NCI-H187 treated with DMSO at 0.1 percent for 48 hours (cell line): ENCODE data around the gene CDKL2.
"Not testable (repeated sequence)": the region's sequence is repeated elsewhere in the genome, so short reads cannot be mapped to it uniquely, and the experiment has no call there.

Source experiments
- DNase-seq: peaks from one replicate; lab custom pipeline; 2025; lab: John Stamatoyannopoulos, UW

The CDKL2 gene

DNA sequence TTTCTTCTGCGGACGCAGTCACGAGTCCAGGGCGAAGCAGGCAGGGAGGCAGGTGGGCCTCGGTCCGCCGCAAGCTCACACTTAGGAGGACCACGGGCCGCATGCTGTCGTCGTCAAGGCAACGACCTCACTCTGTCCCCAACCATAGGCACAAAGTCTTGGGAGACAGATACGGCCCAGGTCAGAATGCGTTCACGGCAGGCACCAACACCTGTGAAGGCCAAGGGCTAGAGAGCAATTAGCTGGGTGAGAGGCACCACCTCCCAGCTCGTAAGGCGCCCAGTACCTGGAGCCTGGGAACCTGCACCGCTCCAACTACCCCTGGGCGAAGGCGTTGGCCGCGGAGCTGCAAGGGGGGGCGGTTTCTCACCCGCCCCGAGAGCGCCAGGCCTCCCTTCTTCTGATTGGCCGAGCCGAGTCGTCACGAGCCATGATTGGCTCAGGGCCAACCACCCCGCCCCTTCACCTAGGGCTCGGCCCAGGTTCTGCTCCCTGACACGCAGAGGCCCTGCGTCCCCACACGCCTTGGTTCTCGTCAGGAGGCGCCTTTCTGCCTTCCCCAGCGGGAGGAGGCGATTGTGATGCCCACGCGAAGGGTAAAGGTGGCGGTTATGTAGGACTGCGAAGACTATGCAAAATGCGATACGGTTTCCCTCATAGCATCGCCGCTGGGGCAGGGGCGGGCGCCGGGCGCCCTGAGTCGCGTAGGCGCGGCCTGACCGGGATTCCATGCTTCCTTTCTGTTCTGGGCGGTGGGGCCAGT lies at the start of gene CDKL2:
Gene CDKL2, minus strand, starts transcription at position 355 of the 763 bp plus-strand sequence. CDS start 4,540 bp downstream, outside the sequence.
- DNase-seq: peak; percentile 83

DNA sequence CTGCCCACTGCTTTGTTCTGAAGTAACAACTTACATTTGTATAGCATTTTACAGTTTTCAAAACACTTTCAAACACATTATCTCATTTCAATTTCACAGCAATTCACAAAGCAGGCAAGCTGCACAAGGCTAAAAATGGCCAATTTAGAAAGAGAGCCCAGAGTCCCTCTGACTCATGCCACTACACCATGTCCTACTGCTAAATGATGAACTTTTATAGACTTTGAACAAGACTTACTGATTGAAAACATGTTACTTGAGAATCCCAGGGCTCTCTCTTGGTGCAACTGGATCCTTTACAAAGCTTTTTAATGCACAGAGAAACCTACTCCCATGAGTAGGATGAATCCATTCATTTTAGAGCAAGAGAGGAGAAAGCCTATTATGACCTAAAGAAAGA lies 48.6 kb upstream of the CDKL2 start:
- no peak for DNase-seq

DNA sequence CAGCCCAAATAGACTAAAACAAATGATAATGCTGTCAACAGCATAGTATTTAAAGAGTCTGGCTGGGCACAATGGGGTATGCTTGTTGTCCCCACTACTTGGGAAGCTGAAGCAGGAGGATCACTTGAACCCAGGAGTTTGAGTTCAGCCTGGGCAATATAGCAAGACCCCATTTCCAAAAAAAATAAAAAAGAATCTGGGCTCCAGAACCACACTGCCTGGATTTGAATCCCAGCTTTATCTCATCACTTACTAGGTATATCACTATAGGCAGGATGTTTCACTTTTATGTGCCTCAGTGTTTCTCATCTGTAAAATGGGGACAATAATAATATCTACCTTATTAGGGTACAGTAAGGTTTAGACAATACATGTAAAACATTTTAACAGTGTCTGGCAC lies 48.1 kb upstream of the CDKL2 start:
- no peak for DNase-seq

GRCh38 chr4:75675004-75675531 lies 44.7 kb upstream of the CDKL2 start:
- DNase-seq: no peak

DNA sequence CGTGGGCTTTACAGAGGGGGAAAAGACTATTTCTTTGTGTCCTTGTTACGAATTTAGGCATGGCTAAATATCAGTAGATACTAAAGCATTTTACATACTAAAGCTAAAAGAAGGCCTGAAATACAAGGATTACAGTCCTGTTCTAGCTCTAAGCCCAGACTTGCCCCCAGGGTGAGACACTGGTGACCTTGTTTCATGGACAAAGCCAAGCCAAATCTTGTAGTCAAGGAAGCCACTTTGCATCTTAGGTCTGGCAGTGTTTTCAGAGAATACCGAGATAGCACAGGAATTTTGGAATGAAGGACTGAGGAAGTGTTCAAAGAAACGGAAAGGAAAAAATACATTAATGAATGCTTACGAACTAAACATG lies 43.6 kb upstream of the CDKL2 start:
- DNase-seq: no peak

GRCh38 chr4:75673027-75673958 lies 43.0 kb upstream of the CDKL2 start, which contains the start of gene G3BP2:
G3BP2 (minus strand) TSS chr4:75673411; CDS start chr4:75662025, 11,386 bp downstream.
- DNase-seq: peak; percentile 95

DNA sequence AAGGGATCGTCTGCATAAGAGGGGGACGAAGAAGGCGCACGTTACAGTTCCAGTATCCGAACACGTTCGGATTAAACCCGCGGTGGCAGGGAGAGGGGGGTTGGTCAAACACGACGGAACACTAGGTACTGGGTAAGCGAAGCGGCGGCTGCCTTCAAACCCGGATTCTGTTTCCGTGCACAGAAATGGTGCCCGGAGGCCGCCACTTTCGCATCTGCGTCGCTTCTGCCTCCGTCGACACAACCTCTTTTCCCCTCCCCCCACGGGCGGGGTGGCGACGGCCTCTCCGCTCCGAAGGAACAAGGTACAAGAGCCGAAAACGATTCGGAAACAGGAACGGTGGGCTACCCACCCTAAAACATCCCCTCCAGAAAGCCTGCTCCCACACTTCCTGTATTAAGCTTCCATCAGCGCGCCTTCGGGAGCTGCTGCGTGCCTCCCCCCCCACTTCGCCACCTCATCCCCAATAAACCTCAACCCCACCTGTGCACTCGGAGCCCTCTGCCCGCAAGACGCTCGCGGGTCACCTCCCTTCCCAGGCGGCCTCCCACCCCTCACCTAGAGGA lies 42.2 kb upstream of the CDKL2 start:
- DNase-seq: no peak

DNA sequence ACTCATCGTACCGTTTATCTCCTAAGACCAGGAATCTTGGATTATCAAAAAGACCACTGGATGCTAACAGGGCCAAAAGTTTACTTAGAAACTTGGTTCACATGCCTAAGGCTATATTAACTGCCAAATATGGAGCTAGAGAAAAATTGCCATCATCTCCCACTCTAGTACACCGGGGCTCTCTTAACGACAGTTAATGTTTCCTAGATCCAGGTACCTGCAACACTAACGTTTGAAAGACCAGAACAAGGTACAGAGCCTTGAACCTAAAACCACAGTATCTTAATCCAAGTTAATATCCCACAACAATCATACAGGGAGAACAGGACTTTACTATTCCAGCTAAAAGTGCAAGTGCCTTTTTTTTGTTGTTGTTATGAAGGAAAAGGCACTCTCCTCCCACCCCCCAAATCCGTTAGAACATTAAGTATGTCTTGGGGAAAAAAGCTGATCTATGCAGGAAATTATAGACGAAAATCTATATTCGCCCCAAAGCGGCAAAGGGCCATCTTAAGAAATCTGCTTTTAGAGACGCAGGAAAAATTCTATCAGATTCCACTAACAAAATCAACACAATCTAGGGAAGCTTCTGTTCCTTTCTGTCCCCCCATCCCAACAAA lies 41.6 kb upstream of the CDKL2 start:
- DNase-seq: no peak

DNA sequence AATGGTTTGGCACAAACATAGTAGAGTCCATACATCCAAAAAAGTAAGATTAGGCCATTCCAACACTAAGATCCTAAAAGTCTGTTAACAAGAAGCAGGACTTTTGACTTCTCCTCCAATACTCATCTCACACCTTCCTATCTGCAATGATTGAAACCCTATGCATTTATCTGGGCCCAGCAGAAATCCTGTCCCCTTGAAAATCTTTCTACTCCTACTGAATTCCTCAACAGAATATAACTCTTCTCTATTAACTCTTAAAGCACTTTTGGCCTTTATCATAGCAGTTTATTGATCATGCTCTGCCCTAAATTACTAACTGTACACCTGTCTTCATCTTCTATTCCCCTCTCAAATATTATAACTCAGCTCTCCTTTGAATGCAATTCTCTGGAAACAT lies 38.3 kb upstream of the CDKL2 start:
- no peak for DNase-seq

DNA sequence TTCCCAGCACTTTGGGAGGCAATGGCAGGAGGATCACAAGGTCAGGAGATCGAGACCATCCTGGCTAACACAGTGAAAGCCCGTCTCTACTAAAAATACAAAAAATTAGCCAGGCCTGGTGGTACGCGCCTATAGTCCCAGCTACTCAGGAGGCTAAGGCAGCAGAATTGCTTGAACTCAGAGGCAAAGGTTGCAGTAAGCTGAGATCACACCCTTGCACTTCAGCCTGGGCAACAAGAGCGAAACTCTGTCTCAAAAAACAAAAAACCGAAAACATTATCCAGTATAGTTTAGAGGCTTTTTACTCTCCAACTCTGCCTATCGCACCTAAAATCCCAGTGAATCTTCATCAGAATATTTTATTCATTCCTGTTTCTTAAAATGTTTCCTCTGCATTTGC lies 37.3 kb upstream of the CDKL2 start:
- DNase-seq: not testable (repeated sequence)

DNA sequence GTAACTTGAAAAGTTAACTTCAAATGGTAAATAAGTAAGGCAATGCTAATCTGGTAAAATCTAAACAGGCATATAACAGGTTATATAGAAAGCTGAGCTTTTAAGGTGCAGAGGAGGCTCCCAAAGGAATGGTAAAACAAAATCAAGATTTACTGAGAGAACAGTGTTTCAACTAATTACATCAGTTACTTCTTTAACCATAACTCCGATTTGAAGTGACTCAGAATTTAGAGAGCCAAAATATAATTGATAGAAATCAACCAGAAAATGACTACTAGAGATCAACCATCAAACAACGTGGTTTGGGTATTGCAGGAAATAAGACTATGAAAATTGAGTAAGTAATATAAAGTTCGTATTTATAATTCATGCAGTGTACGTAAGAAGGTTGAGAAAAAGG lies 36.0 kb upstream of the CDKL2 start:
- no peak for DNase-seq

GRCh38 chr4:75664604-75665003 lies 34.3 kb upstream of the CDKL2 start:
- not testable (repeated sequence) for DNase-seq

DNA sequence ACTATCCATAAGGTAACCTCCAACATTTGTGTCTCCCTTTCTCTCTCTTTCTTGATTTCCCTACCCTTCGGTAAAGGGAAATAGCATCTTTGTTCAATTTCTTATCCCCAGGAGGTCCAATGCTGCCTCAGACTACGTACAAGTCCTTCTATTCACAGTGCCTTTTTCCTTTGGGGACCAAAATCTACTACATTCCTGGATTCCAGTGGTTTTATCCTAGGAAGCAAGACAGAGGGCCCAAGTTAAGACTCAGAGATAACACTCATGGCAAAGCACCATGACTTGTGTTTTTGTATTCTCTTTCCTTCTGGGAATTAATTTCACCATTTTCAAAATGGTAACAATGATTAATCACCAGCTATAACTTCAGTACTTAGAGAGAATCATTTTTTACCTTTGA lies 32.3 kb upstream of the CDKL2 start:
- no peak for DNase-seq

- no peak for DNase-seq
These were observed 30.2 kb upstream of the CDKL2 start for GRCh38 chr4:75660491-75660890.

DNA sequence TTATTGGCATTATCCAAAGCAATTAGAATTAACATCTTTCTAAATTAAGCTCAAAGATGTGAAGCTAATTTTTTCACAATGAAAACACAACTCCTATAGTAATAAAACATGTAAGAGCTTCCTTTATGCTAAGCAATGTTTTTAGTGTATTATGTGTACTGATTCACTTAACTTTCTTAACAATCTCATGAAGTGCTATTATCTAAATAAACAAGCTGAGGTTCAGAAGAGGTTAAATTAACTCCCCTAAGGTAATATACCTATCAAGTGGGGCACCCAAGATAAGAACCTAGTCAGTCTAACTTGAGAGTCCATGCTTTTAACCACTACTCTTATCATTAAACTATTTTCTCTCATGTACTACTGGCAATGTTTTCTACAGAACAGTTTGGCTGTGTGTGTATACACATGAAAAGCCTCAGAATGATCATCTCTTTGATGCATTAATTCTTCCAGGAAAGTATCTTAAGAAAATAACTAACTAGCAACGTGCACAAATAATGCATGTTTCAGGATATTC lies 29.2 kb upstream of the CDKL2 start:
- no peak for DNase-seq

GRCh38 chr4:75658876-75659275 lies 28.5 kb upstream of the CDKL2 start:
- no peak for DNase-seq

DNA sequence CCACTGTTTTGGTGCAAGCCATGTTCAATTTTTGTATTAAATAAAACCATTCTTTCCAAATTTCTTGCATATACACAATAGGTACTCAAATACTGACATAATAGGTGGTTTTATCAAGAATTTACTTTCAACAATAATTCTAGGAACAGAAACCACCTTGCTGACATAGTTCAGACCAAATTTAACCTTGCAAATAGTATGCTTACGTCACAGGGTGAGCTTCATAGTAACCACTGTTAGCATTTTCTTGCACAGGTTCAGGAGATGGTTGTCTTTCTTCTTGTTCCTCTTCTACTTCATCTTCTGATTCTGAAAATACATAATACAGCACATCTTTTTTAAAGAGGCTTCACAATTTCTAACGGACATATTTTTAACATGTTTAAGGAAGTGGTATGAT lies 25.2 kb upstream of the CDKL2 start:
- DNase-seq: no peak

DNA sequence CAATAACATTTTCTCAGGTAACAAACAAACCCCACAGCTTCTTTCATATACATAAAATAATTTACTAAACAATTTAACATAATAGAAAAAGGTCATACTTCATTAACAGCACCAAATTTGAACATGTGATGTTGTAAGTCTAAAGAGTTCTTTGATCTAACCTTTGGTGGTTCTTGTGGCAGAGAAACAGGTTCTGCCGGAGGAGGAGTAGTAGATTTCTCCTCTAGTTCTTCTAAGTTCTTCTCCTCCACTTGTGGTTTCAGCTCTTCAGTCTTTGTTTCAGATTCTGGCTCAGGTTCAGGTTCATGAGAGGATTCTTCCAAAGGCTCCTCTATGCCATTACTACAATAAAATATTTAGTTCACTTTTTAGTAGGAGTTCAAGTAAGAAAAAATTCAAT lies 24.6 kb upstream of the CDKL2 start:
- no peak for DNase-seq

DNA sequence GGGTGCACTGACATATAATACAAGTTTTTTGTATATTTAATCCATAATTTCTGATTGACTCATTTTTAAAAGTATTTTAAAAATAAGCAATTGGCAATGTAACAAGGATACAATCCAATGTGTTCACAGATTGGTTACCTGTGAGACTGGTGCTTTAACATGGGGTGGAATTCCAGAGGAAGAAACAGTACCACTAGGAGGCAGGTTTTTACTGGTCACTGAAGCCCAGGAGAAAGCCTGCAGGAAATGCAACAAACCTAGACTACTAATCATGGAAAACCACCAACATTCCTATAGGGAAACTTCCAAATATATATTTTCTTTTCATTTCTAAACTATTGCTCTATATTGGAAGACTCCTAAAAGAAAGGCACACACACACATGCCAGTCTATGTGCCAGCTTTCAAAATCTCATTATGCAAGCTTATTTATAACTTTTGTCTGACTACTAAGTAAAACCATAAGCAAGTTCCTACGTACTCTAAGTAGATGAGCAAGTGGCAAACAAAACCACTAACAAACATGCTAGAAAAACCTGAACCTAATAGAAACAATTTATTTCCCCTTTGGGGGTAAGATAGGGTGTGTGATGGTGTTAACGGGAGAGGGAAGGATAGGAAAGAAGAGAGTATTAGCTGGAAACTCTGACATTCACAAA lies 23.6 kb upstream of the CDKL2 start:
- no peak for DNase-seq

DNA sequence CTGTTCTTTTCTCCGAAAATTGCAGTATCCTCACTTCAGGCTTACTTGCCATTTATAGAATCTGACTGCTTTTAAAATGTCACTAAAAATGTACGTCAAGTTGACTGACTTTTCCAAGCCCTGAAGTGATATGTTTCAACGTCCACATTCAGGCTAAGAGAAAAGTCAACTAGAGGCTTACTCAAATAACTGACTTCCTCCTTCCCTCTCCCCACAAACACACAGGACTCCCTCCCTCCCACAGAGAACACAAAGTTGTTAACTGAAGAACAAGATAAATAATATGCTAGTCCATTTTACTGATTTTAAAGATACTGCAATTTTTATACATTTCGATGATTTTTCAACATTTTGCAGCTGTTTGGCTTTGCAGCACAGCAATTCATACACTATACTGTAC lies 13.8 kb upstream of the CDKL2 start:
- DNase-seq: no peak

- DNase-seq: no peak
These were observed 13.3 kb upstream of the CDKL2 start for GRCh38 chr4:75643651-75644050.
